ENCODE measurements around the gene LGALS9C.
"Not testable (repeated sequence)": the region's sequence is repeated elsewhere in the genome, so short reads cannot be mapped to it uniquely, and the experiment has no call there.

DNA sequence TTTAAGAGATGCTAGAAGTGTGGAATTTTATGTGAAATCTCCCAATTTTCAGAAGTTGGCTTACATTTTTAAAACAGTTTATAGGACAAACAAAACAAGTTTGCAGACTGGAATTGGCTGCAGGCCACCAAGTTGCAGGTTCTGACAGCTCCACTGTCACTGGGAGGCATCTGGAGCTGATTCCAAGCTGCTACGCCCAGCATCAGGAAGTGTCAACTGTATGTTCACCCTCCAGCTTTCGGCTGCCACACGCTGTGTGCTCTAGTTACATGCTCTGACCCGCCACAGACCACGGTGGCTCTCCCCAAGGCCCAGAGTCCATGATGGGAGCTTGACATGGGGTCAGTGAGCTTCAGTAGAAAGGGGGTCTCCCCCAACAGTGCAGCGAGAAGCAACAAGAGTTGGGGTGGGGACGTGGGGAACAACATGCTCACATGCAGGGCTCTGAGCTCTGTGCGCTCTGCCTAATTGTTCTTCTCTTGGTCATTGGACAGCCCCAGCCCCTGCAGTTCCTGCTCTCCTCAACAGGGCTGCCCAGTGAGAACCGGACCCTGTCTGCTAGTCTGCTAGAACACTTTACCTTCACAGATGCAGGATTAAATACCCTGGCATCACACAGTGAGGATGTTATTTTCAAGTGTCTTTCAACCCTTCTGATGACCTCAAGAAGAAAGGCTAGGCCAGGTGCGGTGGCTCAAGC is 8.0 kb upstream of the LGALS9C start:
- TF ChIP-seq POLR2A (IDR thresholded peaks at IDR 0.05; ENCODE audit: extremely low read depth, insufficient read length); MYC (IDR thresholded peaks at IDR 0.05; ENCODE audit: low read depth, low read length): not testable (repeated sequence)
- TF ChIP-seq, protein P1, sequence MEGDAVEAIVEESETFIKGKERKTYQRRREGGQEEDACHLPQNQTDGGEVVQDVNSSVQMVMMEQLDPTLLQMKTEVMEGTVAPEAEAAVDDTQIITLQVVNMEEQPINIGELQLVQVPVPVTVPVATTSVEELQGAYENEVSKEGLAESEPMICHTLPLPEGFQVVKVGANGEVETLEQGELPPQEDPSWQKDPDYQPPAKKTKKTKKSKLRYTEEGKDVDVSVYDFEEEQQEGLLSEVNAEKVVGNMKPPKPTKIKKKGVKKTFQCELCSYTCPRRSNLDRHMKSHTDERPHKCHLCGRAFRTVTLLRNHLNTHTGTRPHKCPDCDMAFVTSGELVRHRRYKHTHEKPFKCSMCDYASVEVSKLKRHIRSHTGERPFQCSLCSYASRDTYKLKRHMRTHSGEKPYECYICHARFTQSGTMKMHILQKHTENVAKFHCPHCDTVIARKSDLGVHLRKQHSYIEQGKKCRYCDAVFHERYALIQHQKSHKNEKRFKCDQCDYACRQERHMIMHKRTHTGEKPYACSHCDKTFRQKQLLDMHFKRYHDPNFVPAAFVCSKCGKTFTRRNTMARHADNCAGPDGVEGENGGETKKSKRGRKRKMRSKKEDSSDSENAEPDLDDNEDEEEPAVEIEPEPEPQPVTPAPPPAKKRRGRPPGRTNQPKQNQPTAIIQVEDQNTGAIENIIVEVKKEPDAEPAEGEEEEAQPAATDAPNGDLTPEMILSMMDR (IDR thresholded peaks at IDR 0.05; ENCODE audit: low read depth, low read length) = not testable (repeated sequence)
